Measurements from ENCODE around the gene SLC35F2.
A peak's percentile ranks its signal among the peaks of the same experiment; 100 is the strongest.
"Not testable (repeated sequence)": the region's sequence is repeated elsewhere in the genome, so short reads cannot be mapped to it uniquely, and the experiment has no call there.

SLC35F2 gene, protein sequence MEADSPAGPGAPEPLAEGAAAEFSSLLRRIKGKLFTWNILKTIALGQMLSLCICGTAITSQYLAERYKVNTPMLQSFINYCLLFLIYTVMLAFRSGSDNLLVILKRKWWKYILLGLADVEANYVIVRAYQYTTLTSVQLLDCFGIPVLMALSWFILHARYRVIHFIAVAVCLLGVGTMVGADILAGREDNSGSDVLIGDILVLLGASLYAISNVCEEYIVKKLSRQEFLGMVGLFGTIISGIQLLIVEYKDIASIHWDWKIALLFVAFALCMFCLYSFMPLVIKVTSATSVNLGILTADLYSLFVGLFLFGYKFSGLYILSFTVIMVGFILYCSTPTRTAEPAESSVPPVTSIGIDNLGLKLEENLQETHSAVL

DNA sequence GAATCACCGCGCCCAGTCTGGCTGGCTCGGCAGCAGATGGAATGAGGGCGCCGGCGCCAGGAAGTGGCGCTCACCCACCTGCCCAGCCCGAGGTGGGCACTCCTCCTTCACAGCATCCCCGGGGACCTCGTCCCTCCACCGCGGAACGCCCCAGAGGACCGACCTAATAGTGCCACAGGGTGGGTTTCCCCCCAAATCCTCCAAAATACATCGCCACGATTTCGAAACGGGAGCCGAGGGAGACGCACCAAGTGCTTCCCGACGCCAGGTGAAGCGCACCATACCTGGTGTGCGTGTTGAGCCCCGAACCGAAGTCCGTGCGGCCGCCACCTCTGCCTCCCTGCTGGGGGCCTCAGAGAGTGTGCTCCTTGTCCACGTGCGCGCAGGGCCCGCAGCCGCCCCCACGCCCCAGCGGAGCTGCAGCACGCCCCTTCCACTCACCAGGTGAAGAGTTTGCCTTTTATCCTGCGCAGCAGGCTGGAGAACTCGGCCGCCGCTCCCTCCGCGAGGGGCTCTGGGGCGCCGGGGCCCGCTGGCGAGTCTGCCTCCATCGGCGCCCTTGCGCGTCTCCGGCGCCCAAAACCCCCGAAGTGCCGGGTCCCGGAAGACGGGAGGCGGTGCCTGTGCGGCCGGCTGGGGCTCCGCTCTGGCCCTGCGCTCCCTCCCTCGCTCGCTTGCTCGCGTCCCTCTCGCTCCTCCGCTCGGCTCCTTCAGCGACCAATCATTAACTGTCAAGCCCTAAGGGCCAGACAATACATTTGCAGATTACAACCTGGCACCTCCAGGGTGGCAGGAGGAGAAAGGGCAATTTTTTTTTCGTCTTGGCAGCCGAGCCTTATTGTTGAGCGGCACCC lies at the start of gene SLC35F2:
Gene SLC35F2 (minus strand): TSS at position 571 of the 854 bp plus-strand sequence. CDS start 20 bp downstream, at position 551.
- Mint-ChIP-seq H3K4me1 (peaks cover 15 to 31% of the 10 kb centered on the region in 2 donors), H3K27ac (peak within 1 kb of the TSS; percentile 93)

DNA sequence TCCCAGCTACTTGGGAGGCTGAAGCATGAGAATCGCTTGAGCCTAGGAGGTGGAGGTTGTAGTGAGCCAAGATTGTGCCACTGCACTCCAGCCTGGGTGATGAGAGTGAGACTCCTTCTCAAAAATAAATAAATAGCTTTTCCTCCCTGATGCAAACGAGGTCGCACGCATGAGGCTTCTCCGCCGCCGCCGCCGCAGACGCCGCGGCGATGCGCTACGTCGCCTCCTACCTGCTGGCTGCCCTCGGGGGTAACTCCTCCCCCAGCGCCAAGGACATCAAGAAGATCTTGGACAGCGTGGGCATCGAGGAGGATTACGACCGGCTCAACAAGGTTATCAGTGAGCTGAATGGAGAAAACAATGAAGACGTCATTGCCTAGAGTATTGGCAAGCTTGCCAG lies 49.6 kb upstream of the SLC35F2 start:
- Mint-ChIP-seq H3K4me1 (no peaks in the 10 kb centered on the region), H3K27me3 (peaks cover 14 to 17% of the 10 kb centered on the region in 2 donors), H3K27ac (no peak overlapping the region), H3K36me3 (no peaks in the 10 kb centered on the region), H3K9me3 (peaks cover 0 to 2% of the 10 kb centered on the region in 2 donors), H3K4me3 (no peak overlapping the region)
- DNase-seq (no peak), ATAC-seq (replicated peaks) (no peak)

More for the DNA sequence above, at the start of gene SLC35F2:
- no peaks in the 10 kb centered on the region for H3K9me3 Mint-ChIP-seq
- DNase-seq (peak; percentile 83), ATAC-seq (replicated peaks) (peak; percentile 95)
- H3K36me3 Mint-ChIP-seq = peaks cover 6 to 13% of the 10 kb centered on the region in 2 donors
- no peaks in the 10 kb centered on the region for H3K27me3 Mint-ChIP-seq
- peak within 1 kb of the TSS; percentile 91 to 96 for H3K4me3 Mint-ChIP-seq

DNA sequence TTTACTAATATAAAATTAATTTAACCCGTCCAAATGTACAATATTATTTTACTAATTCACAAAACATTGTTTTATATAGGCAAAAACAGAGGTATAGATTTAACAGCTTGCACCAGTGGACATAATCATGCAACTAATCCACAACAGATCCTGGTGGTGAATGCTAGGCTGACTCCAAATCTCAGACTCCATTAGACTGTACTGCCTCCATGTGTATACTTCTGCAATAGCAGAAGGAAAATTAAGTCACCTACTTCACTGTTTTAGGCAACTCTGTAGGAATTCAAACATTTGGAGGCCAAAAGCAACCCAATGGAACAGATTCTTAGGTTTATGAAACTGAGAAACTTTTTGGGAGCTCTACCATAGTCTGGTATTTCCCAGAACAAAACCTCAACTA lies 39.7 kb upstream of the SLC35F2 start:
- Mint-ChIP-seq H3K4me1 (no peaks in the 10 kb centered on the region), H3K36me3 (no peaks in the 10 kb centered on the region), H3K27ac (no peak overlapping the region), H3K9me3 (no peaks in the 10 kb centered on the region), H3K27me3 (peaks cover 0 to 4% of the 10 kb centered on the region in 2 donors), H3K4me3 (no peak overlapping the region)
- no peak for DNase-seq
- peak; percentile 59 to 74 for ATAC-seq (replicated peaks)

DNA sequence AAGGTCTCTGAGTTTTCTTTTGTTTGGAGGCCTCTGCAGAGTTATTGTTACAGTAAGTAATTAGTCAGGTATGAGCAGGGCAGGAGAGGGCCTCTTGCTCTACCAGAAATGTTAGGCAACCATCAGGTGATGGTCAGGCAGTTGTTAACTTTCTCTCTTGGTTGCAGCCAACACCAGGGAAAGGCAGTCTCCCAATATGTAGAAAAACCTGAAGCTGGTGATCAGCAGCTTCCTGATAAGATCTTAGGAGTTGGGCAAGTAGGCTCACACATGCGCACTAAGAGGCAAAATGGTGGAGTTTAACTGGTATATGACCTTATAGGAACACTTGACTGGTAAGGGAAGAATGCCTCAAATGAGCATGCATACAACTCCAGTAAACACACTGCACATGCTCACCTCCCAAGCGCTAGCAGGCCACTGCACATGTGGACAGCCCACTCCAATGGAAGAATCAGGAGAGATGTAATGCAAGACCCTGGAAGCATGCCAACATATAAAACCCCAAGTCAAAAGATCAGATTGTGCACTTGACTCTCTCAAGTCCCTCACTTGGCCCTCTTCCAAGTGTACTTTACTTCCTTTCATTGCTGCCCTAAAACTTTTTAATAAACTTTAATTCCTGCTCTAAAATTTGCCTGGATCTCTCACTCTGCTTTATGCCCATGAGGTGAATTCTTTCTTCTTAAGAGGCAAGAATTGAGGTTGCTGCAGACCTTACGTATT lies 23.7 kb upstream of the SLC35F2 start:
- no peaks in the 10 kb centered on the region for H3K36me3 Mint-ChIP-seq
- H3K4me1 Mint-ChIP-seq = no peaks in the 10 kb centered on the region
- no peak overlapping the region for H3K4me3 Mint-ChIP-seq
- no peaks in the 10 kb centered on the region for H3K9me3 Mint-ChIP-seq
- DNase-seq (no peak), ATAC-seq (replicated peaks) (no peak)
- H3K27me3 Mint-ChIP-seq = peaks cover 7 to 20% of the 10 kb centered on the region in 2 donors
- no peak overlapping the region for H3K27ac Mint-ChIP-seq

DNA sequence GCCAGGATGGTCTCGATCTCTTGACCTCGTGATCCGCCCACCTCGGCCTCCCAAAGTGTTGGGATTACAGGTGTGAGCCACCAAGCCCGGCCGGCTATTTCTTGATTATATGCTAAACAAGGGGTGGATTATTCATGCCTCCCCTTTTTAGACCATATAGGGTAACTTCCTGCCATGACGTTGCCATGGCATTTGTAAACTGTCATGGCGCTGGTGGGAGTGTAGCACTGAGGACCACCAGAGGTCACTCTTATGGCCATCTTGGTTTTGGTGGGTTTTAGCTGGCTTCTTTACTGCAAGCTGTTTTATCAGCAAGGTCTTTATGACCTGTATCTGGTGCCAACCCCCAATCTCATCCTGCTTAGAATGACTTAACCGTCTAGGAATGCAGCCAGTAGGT lies 22.9 kb upstream of the SLC35F2 start:
- not testable (repeated sequence) for H3K9me3 Mint-ChIP-seq; H3K4me3 Mint-ChIP-seq; H3K27ac Mint-ChIP-seq; DNase-seq; H3K4me1 Mint-ChIP-seq; ATAC-seq (replicated peaks); H3K36me3 Mint-ChIP-seq
- peaks cover 7 to 20% of the 10 kb centered on the region in 2 donors for H3K27me3 Mint-ChIP-seq

DNA sequence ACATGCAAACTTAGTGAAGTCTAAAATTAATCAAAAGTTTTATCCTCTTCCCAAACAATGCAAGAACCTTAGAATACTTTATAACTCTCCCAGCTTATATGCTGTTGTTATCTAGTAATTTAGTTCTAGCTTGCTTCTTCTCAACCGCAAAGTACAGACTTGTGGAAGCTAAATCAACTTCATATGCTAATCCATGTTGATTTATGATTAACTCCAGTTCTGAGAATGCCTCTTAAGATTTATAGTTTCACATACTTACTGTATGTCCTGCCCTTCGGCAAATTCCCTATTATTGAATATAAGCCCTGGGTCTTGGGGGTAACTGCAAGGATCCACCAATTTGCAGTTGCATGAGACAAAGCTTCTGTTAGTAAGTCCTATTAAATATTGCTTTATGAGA lies 17.6 kb upstream of the SLC35F2 start:
- ATAC-seq (replicated peaks) (no peak), DNase-seq (no peak)
- H3K36me3 Mint-ChIP-seq = no peaks in the 10 kb centered on the region
- no peak overlapping the region for H3K27ac Mint-ChIP-seq
- no peak overlapping the region for H3K4me3 Mint-ChIP-seq
- H3K4me1 Mint-ChIP-seq = no peaks in the 10 kb centered on the region
- peaks cover 0 to 16% of the 10 kb centered on the region in 2 donors for H3K27me3 Mint-ChIP-seq
- H3K9me3 Mint-ChIP-seq = no peaks in the 10 kb centered on the region

DNA sequence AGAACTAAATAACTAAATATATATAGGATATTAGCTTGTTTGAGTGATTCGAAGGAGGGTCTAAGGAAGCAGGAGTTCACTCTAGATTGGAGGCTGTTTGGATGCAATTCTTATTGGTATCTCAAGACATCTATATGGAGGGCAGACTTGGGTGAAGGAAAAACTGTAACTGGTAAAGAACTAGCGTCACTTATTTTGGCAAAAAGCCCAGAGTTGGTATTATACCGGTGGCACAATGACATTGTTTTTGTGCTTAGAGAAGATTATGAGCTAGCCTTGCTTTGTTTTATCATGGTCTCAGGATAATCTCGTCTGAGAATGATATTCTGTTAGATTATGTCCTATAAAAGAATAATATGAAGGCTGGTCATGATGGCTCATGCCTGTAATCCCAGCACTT lies 6.0 kb upstream of the SLC35F2 start:
- no peaks in the 10 kb centered on the region for H3K9me3 Mint-ChIP-seq
- DNase-seq (no peak), ATAC-seq (replicated peaks) (no peak)
- H3K4me3 Mint-ChIP-seq = no peak overlapping the region
- H3K36me3 Mint-ChIP-seq = no peaks in the 10 kb centered on the region
- H3K27ac Mint-ChIP-seq = no peak overlapping the region
- H3K4me1 Mint-ChIP-seq = peaks cover 8 to 15% of the 10 kb centered on the region in 2 donors
- H3K27me3 Mint-ChIP-seq = no peaks in the 10 kb centered on the region

DNA sequence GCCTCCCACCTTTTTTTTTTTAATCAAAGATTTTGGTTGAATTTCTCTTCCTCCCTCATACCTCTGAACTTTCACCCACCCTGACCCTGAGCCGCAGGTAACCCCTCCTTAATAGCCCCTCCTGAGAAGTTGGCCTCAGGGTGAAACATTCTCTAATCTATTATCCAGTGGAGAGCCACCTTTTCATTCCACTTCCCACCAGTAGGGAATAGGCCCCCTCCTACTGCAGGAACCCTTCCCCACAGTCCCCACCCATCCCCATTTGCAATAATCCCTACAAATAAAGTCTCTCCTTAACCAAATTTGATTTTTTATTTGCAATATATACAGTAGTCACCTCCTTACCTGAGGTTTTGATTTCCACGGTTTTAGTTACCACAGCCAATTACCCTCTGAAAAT lies 2.1 kb upstream of the SLC35F2 start:
- Mint-ChIP-seq H3K4me1 (peaks cover 22 to 35% of the 10 kb centered on the region in 2 donors), H3K4me3 (no peak overlapping the region), H3K36me3 (peaks cover 1 to 4% of the 10 kb centered on the region in 2 donors), H3K27ac (no peak overlapping the region), H3K9me3 (no peaks in the 10 kb centered on the region), H3K27me3 (no peaks in the 10 kb centered on the region)
- ATAC-seq (replicated peaks) (no peak), DNase-seq (no peak)

DNA sequence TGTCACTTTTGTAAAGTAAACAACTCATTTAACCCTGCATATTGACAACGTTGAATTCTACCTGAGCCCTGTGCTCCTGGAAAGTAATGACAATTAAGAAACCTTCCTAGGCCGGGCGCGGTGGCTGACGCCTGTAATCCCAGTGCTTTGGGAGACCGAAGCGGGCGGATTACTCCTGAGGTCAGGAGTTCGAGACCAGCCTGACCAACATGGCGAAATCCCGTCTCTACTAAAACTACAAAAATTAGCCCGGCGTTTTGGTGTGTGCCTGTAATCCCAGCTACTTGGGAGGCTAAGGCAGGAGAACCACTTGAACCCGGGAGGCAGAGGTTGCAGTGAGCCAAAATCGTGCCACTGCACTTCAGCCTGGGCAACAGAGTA lies 1.6 kb upstream of the SLC35F2 start:
- H3K36me3 Mint-ChIP-seq; H3K9me3 Mint-ChIP-seq; H3K27me3 Mint-ChIP-seq; ATAC-seq (replicated peaks); H3K4me3 Mint-ChIP-seq; DNase-seq; H3K27ac Mint-ChIP-seq: not testable (repeated sequence)
- peaks cover 22 to 35% of the 10 kb centered on the region in 2 donors for H3K4me1 Mint-ChIP-seq

DNA sequence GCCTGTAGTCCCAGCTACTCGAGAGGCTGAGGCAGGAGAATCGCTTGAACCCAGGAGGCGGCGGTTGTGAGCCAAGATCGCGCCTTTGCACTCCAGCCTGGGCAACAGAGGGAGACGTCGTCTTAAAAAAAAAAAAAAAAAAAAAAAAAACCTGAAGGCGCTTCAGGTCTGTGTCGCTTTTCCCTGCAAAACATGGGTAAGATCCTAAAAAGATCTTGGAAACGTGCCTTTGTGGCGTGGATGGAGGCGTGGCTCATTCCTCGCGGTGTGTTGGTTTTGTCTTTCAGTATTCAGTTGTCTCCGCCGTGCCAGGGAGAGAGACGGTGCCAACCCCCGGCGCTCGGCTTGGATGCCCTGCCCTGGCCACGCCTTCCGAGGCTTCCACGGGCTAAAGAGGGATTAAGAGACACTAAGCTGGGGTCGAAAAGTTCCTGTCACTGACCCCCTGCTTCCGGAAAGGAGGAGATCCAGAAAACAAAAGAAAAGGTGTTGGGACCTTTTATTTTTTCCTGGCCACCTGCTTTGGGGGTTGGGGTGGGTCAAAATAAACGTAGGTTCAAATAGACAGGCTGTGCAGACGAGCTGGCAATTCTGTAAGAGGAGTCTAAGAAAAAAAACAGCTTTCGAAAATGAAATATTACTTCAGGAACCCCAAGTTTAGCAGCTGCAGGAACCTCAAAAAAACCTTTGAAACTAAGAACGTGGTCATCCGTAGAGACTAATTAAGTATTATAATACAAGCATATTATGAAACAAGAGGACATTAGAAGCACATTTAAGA lies 1.1 kb upstream of the SLC35F2 start:
- Mint-ChIP-seq H3K27me3 (no peaks in the 10 kb centered on the region), H3K4me3 (peak overlapping the region; percentile 91 to 96), H3K9me3 (no peaks in the 10 kb centered on the region), H3K27ac (peak overlapping the region; percentile 93), H3K36me3 (peaks cover 6 to 11% of the 10 kb centered on the region in 2 donors), H3K4me1 (peaks cover 22 to 38% of the 10 kb centered on the region in 2 donors)
- DNase-seq = peak; percentile 10
- no peak for ATAC-seq (replicated peaks)

DNA sequence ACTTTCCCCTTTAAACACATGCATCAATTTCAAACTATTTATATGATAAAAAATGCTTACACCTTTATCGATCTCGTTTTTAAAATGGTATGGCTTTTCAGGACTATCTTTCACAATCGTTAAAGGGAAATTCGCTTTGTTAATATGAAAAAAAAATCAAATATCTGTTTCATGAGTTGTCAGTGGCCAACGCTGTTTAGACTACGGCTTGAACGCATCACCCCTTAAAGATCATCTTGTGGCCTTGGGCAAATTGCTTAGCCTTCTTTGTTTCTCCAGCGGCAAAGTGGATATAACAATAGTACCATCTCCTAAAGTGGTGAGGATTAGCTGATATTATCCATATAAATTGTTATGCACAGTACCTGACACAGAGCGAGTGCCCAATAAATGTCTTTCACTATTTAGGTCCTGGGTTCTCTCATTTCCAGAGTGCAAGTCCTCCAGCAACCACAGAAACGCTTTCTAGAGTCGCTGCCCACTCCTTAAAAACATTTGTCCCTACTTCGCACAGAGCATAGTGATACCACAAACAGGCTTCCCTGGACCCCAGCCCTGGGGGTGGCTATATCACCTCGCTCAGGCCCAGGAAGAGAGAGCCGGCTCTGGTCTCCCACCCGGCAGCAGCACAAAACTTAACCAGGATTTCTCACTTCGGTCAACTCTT lies 904 bp downstream of the SLC35F2 start:
- Mint-ChIP-seq H3K27me3 (no peaks in the 10 kb centered on the region), H3K36me3 (peaks cover 6 to 19% of the 10 kb centered on the region in 2 donors), H3K27ac (peak overlapping the region; percentile 93), H3K4me3 (peak overlapping the region; percentile 91 to 96), H3K4me1 (peaks cover 19 to 37% of the 10 kb centered on the region in 2 donors), H3K9me3 (no peaks in the 10 kb centered on the region)
- ATAC-seq (replicated peaks) (peak in 1 of 2 donors; percentile 3), DNase-seq (no peak)

DNA sequence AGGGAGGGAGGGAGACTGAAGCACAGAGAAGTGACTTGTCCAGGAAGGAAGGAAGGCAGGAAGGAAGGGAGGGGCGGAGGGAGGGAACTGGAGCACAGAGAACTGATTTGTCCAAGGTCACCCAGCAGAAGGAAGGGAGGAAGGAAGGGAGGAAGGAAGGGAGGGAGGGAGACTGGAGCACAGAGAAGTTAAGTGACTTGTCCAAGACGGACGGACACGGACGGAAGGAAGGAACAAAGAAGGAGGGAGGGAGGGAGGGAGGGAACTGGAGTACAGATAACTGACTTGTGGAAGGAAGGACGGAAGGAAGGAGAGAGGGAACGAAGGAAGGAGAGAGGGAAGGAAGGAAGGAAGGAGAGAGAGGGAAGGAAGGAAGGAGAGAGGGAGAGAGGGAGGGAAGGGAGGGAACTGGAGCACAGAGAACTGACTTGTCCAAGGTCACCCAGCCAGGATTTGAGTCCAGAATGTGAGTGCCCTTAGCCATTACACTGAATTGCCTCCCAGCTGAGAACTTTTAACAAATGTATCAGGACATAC lies 1.5 kb downstream of the SLC35F2 start:
- Mint-ChIP-seq H3K27ac (no peak overlapping the region), H3K36me3 (peaks cover 6 to 20% of the 10 kb centered on the region in 2 donors), H3K27me3 (no peaks in the 10 kb centered on the region), H3K4me1 (peaks cover 19 to 38% of the 10 kb centered on the region in 2 donors), H3K4me3 (peak overlapping the region; percentile 91 to 96), H3K9me3 (no peaks in the 10 kb centered on the region)
- no peak for ATAC-seq (replicated peaks)
- DNase-seq = no peak
